H9 (cell line): Measurements from ENCODE around the gene SMU1. TPM values are rescaled to one million over a fixed set of nuclear protein-coding genes. Genes with fewer than 3 reads are reported as not detected.

Experiments used
- DNase-seq: peaks from one replicate; pipeline ENCODE4 v3.0.0-alpha.2; 2017
- H2AFZ ChIP-seq: one replicate; pipeline ENCODE4 v1.6.1; 2013; ENCODE audit warnings: mild to moderate bottlenecking, low read length, control low read depth, moderate library complexity
- H2AK5ac ChIP-seq: 2 replicates; pipeline ENCODE4 v1.6.1; 2013; ENCODE audit warnings: low read length, control low read depth, mixed read lengths; ENCODE audit not compliant: insufficient read length
- H2BK120ac ChIP-seq: one replicate; pipeline ENCODE4 v1.6.1; 2013; ENCODE audit warnings: low read depth, mild to moderate bottlenecking, low read length, control low read depth, inconsistent platforms; ENCODE audit not compliant: poor library complexity, severe bottlenecking
- H2BK12ac ChIP-seq: 2 replicates; pipeline ENCODE4 v1.6.1; 2013; ENCODE audit warnings: low read length, control low read depth, mixed read lengths, low read depth; ENCODE audit not compliant: insufficient read length
- H2BK15ac ChIP-seq: 2 replicates; pipeline ENCODE4 v1.6.1; 2013; ENCODE audit warnings: low read depth, low read length, control low read depth
- H2BK20ac ChIP-seq: one replicate; pipeline ENCODE4 v1.6.1; 2013; ENCODE audit warnings: low read depth, mild to moderate bottlenecking, low read length, control low read depth, inconsistent platforms; ENCODE audit not compliant: poor library complexity, severe bottlenecking
- H2BK5ac ChIP-seq: 2 replicates; pipeline ENCODE4 v1.6.1; 2013; ENCODE audit warnings: low read length, control low read depth, mixed read lengths; ENCODE audit not compliant: insufficient read length
- H3K14ac ChIP-seq: 2 replicates; pipeline ENCODE4 v1.6.1; 2013; ENCODE audit warnings: low read length, control low read depth; ENCODE audit not compliant: insufficient read depth
- H3K18ac ChIP-seq: 2 replicates; pipeline ENCODE4 v1.6.1; 2013; ENCODE audit warnings: low read depth, mild to moderate bottlenecking, mixed read lengths, low read length, control low read depth; ENCODE audit not compliant: insufficient read length
- H3K23ac ChIP-seq: 2 replicates; pipeline ENCODE4 v1.6.1; 2013; ENCODE audit warnings: low read length, control low read depth, mixed read lengths, low read depth; ENCODE audit not compliant: insufficient read length
- H3K23me2 ChIP-seq: 2 replicates; pipeline ENCODE4 v1.6.1; 2013; ENCODE audit warnings: low read depth, mild to moderate bottlenecking, mixed read lengths, low read length, control low read depth; ENCODE audit not compliant: insufficient read length, poor library complexity, severe bottlenecking
- H3K27ac ChIP-seq: 2 replicates; pipeline ENCODE4 v1.5.1; 2013; ENCODE audit warnings: low read length, control low read depth, mixed read lengths, low read depth; ENCODE audit not compliant: insufficient read length
- H3K27me3 ChIP-seq: 2 replicates; pipeline ENCODE4 v1.6.1; 2013; ENCODE audit warnings: low read length, control low read depth, inconsistent platforms; ENCODE audit not compliant: insufficient read depth
- H3K4ac ChIP-seq: 2 replicates; pipeline ENCODE4 v1.6.1; 2013; ENCODE audit warnings: low read depth, mild to moderate bottlenecking, control low read depth, inconsistent platforms, low read length, moderate library complexity
- H3K4me1 ChIP-seq: 2 replicates; pipeline ENCODE4 v1.6.1; 2013; ENCODE audit warnings: low read length, control low read depth, inconsistent platforms; ENCODE audit not compliant: insufficient read depth
- H3K4me2 ChIP-seq: 2 replicates; pipeline ENCODE4 v1.6.1; 2013; ENCODE audit warnings: low read length, control low read depth, mixed read lengths; ENCODE audit not compliant: insufficient read length, insufficient read depth
- H3K56ac ChIP-seq: 2 replicates; pipeline ENCODE4 v1.6.1; 2013; ENCODE audit warnings: low read depth, mild to moderate bottlenecking, mixed read lengths, low read length, control low read depth; ENCODE audit not compliant: insufficient read length
- H3K79me1 ChIP-seq: 2 replicates; pipeline ENCODE4 v1.6.1; 2013; ENCODE audit warnings: low read depth, mild to moderate bottlenecking, moderate library complexity, low read length, control low read depth, inconsistent platforms; ENCODE audit not compliant: insufficient read depth, poor library complexity, severe bottlenecking
- H3K79me2 ChIP-seq: 2 replicates; pipeline ENCODE4 v1.6.1; 2013; ENCODE audit warnings: low read length, control low read depth, inconsistent platforms; ENCODE audit not compliant: insufficient read depth
- H3K9ac ChIP-seq: 2 replicates; pipeline ENCODE4 v1.6.1; 2013; ENCODE audit warnings: low read length, control low read depth, mixed read lengths; ENCODE audit not compliant: insufficient read length; ENCODE audit errors: extremely low read depth
- H3K9me3 ChIP-seq: one replicate; pipeline ENCODE4 v1.6.1; 2013; ENCODE audit warnings: low read depth, low read length, inconsistent platforms; ENCODE audit not compliant: control insufficient read depth
- H3T11ph ChIP-seq: one replicate; pipeline ENCODE4 v1.6.1; 2013; ENCODE audit warnings: mild to moderate bottlenecking, low read length, control low read depth, inconsistent platforms
- H4K20me1 ChIP-seq: one replicate; pipeline ENCODE4 v1.6.1; 2013; ENCODE audit not compliant: control insufficient read depth, insufficient read length, insufficient read depth
- H4K5ac ChIP-seq: 2 replicates; pipeline ENCODE4 v1.6.1; 2013; ENCODE audit warnings: low read depth, mild to moderate bottlenecking, mixed read lengths, low read length, control low read depth; ENCODE audit not compliant: insufficient read length
- H4K8ac ChIP-seq: replicated peaks from 2 replicates; pipeline ENCODE4 v1.6.1; 2013; ENCODE audit warnings: low read length, control low read depth, mixed read lengths, low read depth; ENCODE audit not compliant: insufficient read length
- H4K91ac ChIP-seq: 2 replicates; pipeline ENCODE4 v1.6.1; 2013; ENCODE audit warnings: low read depth, mild to moderate bottlenecking, moderate library complexity, mixed read lengths, low read length, control low read depth; ENCODE audit not compliant: insufficient read length
- H3K27ac Mint-ChIP-seq, 3 experiments: 2 replicates in 2 of 3; 3 replicates in 1 of 3; pipeline ENCODE4 v1.8.0; 2020 to 2021; ENCODE audit warnings: mixed read lengths in 3 of 3, mild to moderate bottlenecking in 1 of 3, moderate library complexity in 1 of 3
- H3K27me3 Mint-ChIP-seq: 2 replicates; pipeline ENCODE4 v1.8.0; 2021; ENCODE audit warnings: low read depth, mild to moderate bottlenecking, moderate library complexity, mixed read lengths
- H3K36me3 Mint-ChIP-seq, 3 experiments: 2 replicates in 2 of 3; 3 replicates in 1 of 3; pipeline ENCODE4 v1.8.0; 2020 to 2021; ENCODE audit warnings: low read depth in 3 of 3, mixed read lengths in 3 of 3; ENCODE audit not compliant: insufficient read depth in 1 of 3
- H3K4me1 Mint-ChIP-seq, 2 experiments: 2 replicates each; pipeline ENCODE4 v1.8.0; 2020; ENCODE audit warnings: mixed read lengths in 2 of 2
- H3K4me3 Mint-ChIP-seq, 2 experiments: 2 replicates in 1 of 2; 3 replicates in 1 of 2; pipeline ENCODE4 v1.8.0; 2020 to 2021; ENCODE audit warnings: mild to moderate bottlenecking in 2 of 2, mixed read lengths in 2 of 2, moderate library complexity in 1 of 2
- H3K9me3 Mint-ChIP-seq, 2 experiments: 2 replicates in 1 of 2; 3 replicates in 1 of 2; pipeline ENCODE4 v1.8.0; 2020; ENCODE audit warnings: mild to moderate bottlenecking in 2 of 2, mixed read lengths in 2 of 2, moderate library complexity in 1 of 2
- CTCF ChIP-seq: fragments of 200-600 bp; sonication (generic); conservative IDR thresholded peaks from 3 replicates; pipeline ENCODE4 v1.8.0; 2021; ENCODE audit warnings: antibody characterized with exemption, mild to moderate bottlenecking
- WGBS: extraction: QIAGEN DNeasy Blood & Tissue Kit; methylation state at CpG from one replicate; pipeline ENCODE4 v1.1.7; 2013; ENCODE audit warnings: missing lambda C conversion rate, low lambda C conversion rate, mixed read lengths; ENCODE audit not compliant: insufficient read length; ENCODE audit errors: extremely low coverage; 5-methylcytosine and 5-hydroxymethylcytosine counted together
- total RNA-seq: library from RNA; stranded (reverse); gene quantifications from 2 replicates; pipeline ENCODE4 v1.2.1, GENCODE V29; 2021

The SMU1 gene
- total RNA-seq, 1 experiment from 2014 or later = 26.9 TPM

GRCh38 chr9:33101104-33101951 is 24.9 kb upstream of the SMU1 start:
- H4K20me1 ChIP-seq = no peaks in the 10 kb centered on the region
- TF ChIP-seq CTCF = no peak
- no peaks in the 10 kb centered on the region; the same call in 1 of the 2 replicates for H3K27me3 Mint-ChIP-seq
- no peak overlapping the region for H3K18ac ChIP-seq
- H2BK15ac ChIP-seq = no peak overlapping the region
- no peak overlapping the region for H2BK5ac ChIP-seq
- no peaks in the 10 kb centered on the region for H3K27me3 ChIP-seq
- no peak overlapping the region for H2BK20ac ChIP-seq
- H3K9me3 ChIP-seq = no peaks in the 10 kb centered on the region
- H3K14ac ChIP-seq = no peak overlapping the region
- no peak overlapping the region for H3K27ac ChIP-seq
- no peak overlapping the region for H3K9ac ChIP-seq
- no peaks in the 10 kb centered on the region for H3K36me3 Mint-ChIP-seq
- H2BK120ac ChIP-seq = no peak overlapping the region
- no peak overlapping the region for H2AK5ac ChIP-seq
- H3K4me1 ChIP-seq = no peaks in the 10 kb centered on the region
- no CpG with 5 or more reads among the region's 10 CpGs for WGBS
- no peak for DNase-seq
- no peak overlapping the region for H3K56ac ChIP-seq
- no peaks in the 10 kb centered on the region for H3K9me3 Mint-ChIP-seq
- no peak overlapping the region for H4K8ac ChIP-seq
- no peak overlapping the region for H3K4me3 Mint-ChIP-seq
- no peak overlapping the region for H3T11ph ChIP-seq
- no peak overlapping the region for H4K5ac ChIP-seq
- H3K23me2 ChIP-seq = no peaks in the 10 kb centered on the region
- no peaks in the 10 kb centered on the region for H3K79me1 ChIP-seq
- no peak overlapping the region for H3K4ac ChIP-seq
- H3K4me2 ChIP-seq = no peak overlapping the region
- H4K91ac ChIP-seq = no peak overlapping the region
- H3K27ac Mint-ChIP-seq = peak overlapping the region in 1 of 3 experiments; percentile 62; a peak in 1 of 7 replicates
- H2BK12ac ChIP-seq = no peak overlapping the region
- H2AFZ ChIP-seq = no peak overlapping the region
- H3K23ac ChIP-seq = no peak overlapping the region
- peaks cover 6 to 9% of the 10 kb centered on the region in 2 experiments for H3K4me1 Mint-ChIP-seq
- no peaks in the 10 kb centered on the region for H3K79me2 ChIP-seq
